B cell (primary cell): ENCODE results near the gene HDAC7. TPM values are rescaled to one million over a fixed set of nuclear protein-coding genes. Genes with fewer than 3 reads are reported as not detected.

Experiments
- ATAC-seq: fragments of 200-7000 bp; cut with Tn5 transposase; one replicate; pipeline ENCODE4 v1.10.0; 2021; ENCODE audit warnings: low read depth, mild to moderate bottlenecking, moderate number of reproducible peaks, moderate library complexity
- CTCF ChIA-PET: fragments of 350-600 bp; sonication (Branson Sonifier 250); formaldehyde crosslinking; loops from one replicate; lab custom pipeline; 2021; ENCODE audit warnings: antibody characterized with exemption, inconsistent platforms; lab: Charles Lee
- POLR2A ChIA-PET: fragments of 350-600 bp; sonication (Branson Sonifier 250); formaldehyde crosslinking; loops from one replicate; lab custom pipeline; 2021; ENCODE audit warnings: antibody characterized with exemption; lab: Charles Lee
- DNase-seq: peaks from one replicate; pipeline ENCODE4 v3.0.0; 2013
- H2AFZ ChIP-seq: 2 replicates; pipeline ENCODE4 v1.6.1; 2012; ENCODE audit warnings: mild to moderate bottlenecking, low read depth, low read length; ENCODE audit not compliant: insufficient read depth, poor library complexity, severe bottlenecking
- H3K27ac ChIP-seq, 2 donors: 1 replicate in 1 of 2; 2 replicates in 1 of 2; pipeline ENCODE4 v1.5.1; 2012 to 2013; ENCODE audit warnings: low read length in 2 of 2, mild to moderate bottlenecking in 2 of 2, moderate library complexity in 1 of 2
- H3K27me3 ChIP-seq, 4 experiments: fragments of 200-600 bp in 1 of 4; sonication (generic) in 1 of 4; replicated peaks in 1 of 4; 1 replicate in 2 of 4; 2 replicates in 2 of 4; pipeline versions ENCODE4 v1.6.1 to v1.7.0; 2013 to 2016; ENCODE audit warnings: low read length in 3 of 4, mild to moderate bottlenecking in 2 of 4, mixed read lengths in 1 of 4, moderate library complexity in 1 of 4; ENCODE audit not compliant: insufficient read depth in 4 of 4, control insufficient read depth in 3 of 4; ENCODE audit errors: control extremely low read depth in 1 of 4
- H3K36me3 ChIP-seq, 2 experiments: replicated peaks in 1 of 2; 1 replicate in 1 of 2; 2 replicates in 1 of 2; pipeline versions ENCODE4 v1.6.1 to v1.7.1; 2013; ENCODE audit warnings: low read length in 1 of 2; ENCODE audit not compliant: insufficient read depth in 2 of 2, control insufficient read depth in 1 of 2; ENCODE audit errors: control extremely low read depth in 1 of 2, extremely low read depth in 1 of 2
- H3K4me1 ChIP-seq, 2 donors: fragments of 200-600 bp in 1 of 2; sonication (generic) in 1 of 2; 1 replicate in 1 of 2; 2 replicates in 1 of 2; pipeline versions ENCODE4 v1.5.1 to v1.6.1; 2013 to 2017; ENCODE audit warnings: low read length in 2 of 2; ENCODE audit not compliant: control insufficient read depth in 2 of 2, insufficient read depth in 2 of 2
- H3K4me2 ChIP-seq: replicated peaks from 2 replicates; pipeline ENCODE3; 2012; ENCODE audit warnings: mild to moderate bottlenecking, low read depth, low read length; ENCODE audit not compliant: poor library complexity, severe bottlenecking
- H3K4me3 ChIP-seq, 5 experiments: fragments of 200-600 bp in 1 of 5; sonication (generic) in 1 of 5; 1 replicate in 3 of 5; 2 replicates in 2 of 5; pipeline versions ENCODE4 v1.5.1 to v1.7.0; 2011 to 2016; ENCODE audit warnings: low read length in 4 of 5, mild to moderate bottlenecking in 4 of 5, low read depth in 2 of 5, control low read depth in 1 of 5, moderate library complexity in 1 of 5; ENCODE audit not compliant: insufficient read depth in 1 of 5; ENCODE audit errors: control extremely low read depth in 1 of 5, extremely low read depth in 1 of 5
- H3K79me2 ChIP-seq: fragments of 200-600 bp; sonication (generic); one replicate; pipeline ENCODE4 v1.6.0; 2016; ENCODE audit warnings: low read length; ENCODE audit not compliant: control insufficient read depth, insufficient read depth
- H3K9ac ChIP-seq: fragments of 200-600 bp; sonication (generic); 2 replicates; pipeline ENCODE4 v1.6.1; 2017; ENCODE audit warnings: mild to moderate bottlenecking, low read length, moderate library complexity
- H3K9me3 ChIP-seq, 3 donors: one replicate each; pipeline versions ENCODE4 v1.6.1 to v1.7.1; 2013; ENCODE audit warnings: low read length in 2 of 3; ENCODE audit not compliant: control insufficient read depth in 2 of 3, insufficient read depth in 1 of 3; ENCODE audit errors: control extremely low read depth in 1 of 3
- H4K20me1 ChIP-seq: 2 replicates; pipeline ENCODE4 v1.6.0; 2012; ENCODE audit warnings: mild to moderate bottlenecking, low read length; ENCODE audit not compliant: insufficient read depth, control insufficient read depth, poor library complexity, severe bottlenecking
- H3K27ac Mint-ChIP-seq: one replicate; pipeline ENCODE4 v1.8.0; 2021; ENCODE audit warnings: mixed read lengths
- H3K27me3 Mint-ChIP-seq: one replicate; pipeline ENCODE4 v1.8.0; 2021; ENCODE audit warnings: mixed read lengths
- H3K4me1 Mint-ChIP-seq: one replicate; pipeline ENCODE4 v1.8.0; 2021; ENCODE audit warnings: mixed read lengths
- H3K4me3 Mint-ChIP-seq: one replicate; pipeline ENCODE4 v1.8.0; 2021; ENCODE audit warnings: mixed read lengths
- H3K9me3 Mint-ChIP-seq: one replicate; pipeline ENCODE4 v1.8.0; 2022; ENCODE audit warnings: mixed read lengths; ENCODE audit not compliant: insufficient read depth
- CTCF ChIP-seq: fragments of 200-600 bp; IDR thresholded peaks from one replicate; pipeline ENCODE4 v1.8.0; 2022; ENCODE audit warnings: antibody characterized with exemption, mild to moderate bottlenecking
- EZH2 ChIP-seq: IDR thresholded peaks from 2 replicates; pipeline ENCODE4 v1.6.1; 2012; ENCODE audit warnings: borderline replicate concordance, low read depth, mild to moderate bottlenecking, moderate library complexity, low read length; ENCODE audit not compliant: insufficient read depth, poor library complexity, severe bottlenecking
- WGBS: methylation state at CpG from one replicate; pipeline ENCODE4 v1.1.5; 2013; ENCODE audit warnings: missing lambda C conversion rate; ENCODE audit not compliant: insufficient coverage; 5-methylcytosine and 5-hydroxymethylcytosine counted together
- intact Hi-C: fragments of 100-400 bp; cut with micrococcal nuclease; formaldehyde crosslinking; loops from one replicate; pipeline ENCODE4 v1.10.0; 2022
- polyA plus RNA-seq: library from polyadenylated mRNA; depleted of rRNA; stranded (reverse); fragments of >200 nt; gene quantifications from 2 replicates; pipeline ENCODE4 v1.2.3, GENCODE V29; 2012
- total RNA-seq, 2 donors: library from RNA; stranded (reverse); fragments of 120-200 nt in 1 of 2; gene quantifications; 1 replicate in 1 of 2; 2 replicates in 1 of 2; pipeline versions ENCODE4 v1.2.3 to v1.2.4, GENCODE V29; 2013 to 2022

The HDAC7 gene
- total and polyA plus RNA-seq, 2 donors (not counting 1 experiment from before 2014, with no cell fraction given), result 87.2 to 178 TPM

DNA sequence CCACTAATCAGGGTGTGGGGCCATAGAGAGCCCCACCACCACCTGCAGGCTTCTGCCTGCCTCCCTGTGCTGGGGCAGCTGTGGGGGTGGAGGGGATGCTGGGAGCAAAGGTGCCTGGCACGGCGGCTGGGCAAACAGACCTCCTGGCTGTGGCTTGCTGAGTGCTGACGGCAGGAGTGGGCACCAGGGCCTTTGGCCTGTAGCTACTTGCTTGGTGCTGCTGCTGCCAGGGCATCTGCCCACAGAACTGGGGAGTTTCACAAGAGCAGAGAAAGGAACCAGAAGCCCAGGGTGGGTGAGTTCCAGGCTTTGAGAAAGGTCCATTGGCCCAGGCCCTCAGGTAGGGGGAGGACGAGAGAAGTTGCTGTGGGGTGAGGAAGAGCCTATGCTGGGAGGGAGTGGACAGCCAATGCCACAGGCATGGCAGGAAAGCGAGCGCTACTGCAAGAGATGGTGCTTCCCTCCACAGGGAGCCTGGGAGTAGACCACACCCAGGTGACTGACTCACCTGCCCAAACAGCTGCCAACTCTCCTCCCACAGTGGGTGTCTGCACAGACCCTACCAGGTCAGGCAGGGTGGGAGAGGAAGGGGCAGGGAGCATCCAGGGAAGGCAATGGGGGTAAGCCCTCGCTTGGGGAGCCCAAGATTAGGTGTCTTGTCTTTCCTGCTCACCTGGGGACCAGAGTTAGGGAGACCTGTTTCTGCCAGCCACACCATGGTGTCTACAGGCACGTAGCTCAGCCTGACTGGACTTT is 39.0 kb upstream of the HDAC7 start:
- no peak for DNase-seq
- POLR2A ChIA-PET, result no interaction called here
- no peak overlapping the region for H3K4me2 ChIP-seq

More for the DNA sequence above, 39.0 kb upstream of the HDAC7 start:
- intact Hi-C loops, result no loop called here
- no peak overlapping the region for H3K27ac ChIP-seq
- no peak overlapping the region for H2AFZ ChIP-seq
- no peaks in the 10 kb centered on the region for H3K36me3 ChIP-seq
- H3K4me1 Mint-ChIP-seq, result no peaks in the 10 kb centered on the region
- no peaks in the 10 kb centered on the region for H3K27me3 Mint-ChIP-seq
- no peak for ATAC-seq
- TF ChIP-seq CTCF (no peak), EZH2 (no peak)
- H3K4me3 ChIP-seq, result no peak overlapping the region
- no peaks in the 10 kb centered on the region for H3K9me3 Mint-ChIP-seq
- H3K4me1 ChIP-seq, result no peaks in the 10 kb centered on the region
- no peaks in the 10 kb centered on the region for H3K9me3 ChIP-seq
- no peaks in the 10 kb centered on the region for H3K79me2 ChIP-seq
- 93% methylated on average over 6 of the region's 8 CpGs for WGBS
- CTCF ChIA-PET, result no interaction called here
- no peak overlapping the region for H3K9ac ChIP-seq
- H3K27me3 ChIP-seq, result no peaks in the 10 kb centered on the region
- H4K20me1 ChIP-seq, result no peaks in the 10 kb centered on the region
- no peak overlapping the region for H3K4me3 Mint-ChIP-seq
- H3K27ac Mint-ChIP-seq, result no peak overlapping the region
